ENCODE results near the gene SLC6A9.

SLC6A9 gene

GRCh38 chr1:43998000-43998378, 33.3 kb downstream of the SLC6A9 start:
- FAIRE-seq = no peak

- no peak for FAIRE-seq
These were observed 33.8 kb downstream of the SLC6A9 start for GRCh38 chr1:43997295-43997999.

GRCh38 chr1:43996733-43997115, 34.5 kb downstream of the SLC6A9 start:
- no peak for FAIRE-seq

GRCh38 chr1:43995984-43996732, 35.1 kb downstream of the SLC6A9 start:
- FAIRE-seq = no peak

GRCh38 chr1:43994794-43995790, 36.2 kb downstream of the SLC6A9 start:
- no peak for FAIRE-seq

- FAIRE-seq = no peak
These were observed 37.2 kb downstream of the SLC6A9 start for GRCh38 chr1:43994071-43994470.

GRCh38 chr1:43993206-43993914, 37.9 kb downstream of the SLC6A9 start:
- no peak for FAIRE-seq

GRCh38 chr1:43992232-43992995, 38.8 kb downstream of the SLC6A9 start:
- no peak for FAIRE-seq

- FAIRE-seq = no peak
These were observed 39.6 kb downstream of the SLC6A9 start, which contains the start of gene CCDC24 for GRCh38 chr1:43991476-43992231. Gene CCDC24 (plus strand): TSS chr1:43991599. CDS start chr1:43991879, 280 bp downstream.

- FAIRE-seq = no peak
These were observed 40.1 kb downstream of the SLC6A9 start for GRCh38 chr1:43991200-43991475.

GRCh38 chr1:43990271-43991199, 40.7 kb downstream of the SLC6A9 start:
- FAIRE-seq = no peak

GRCh38 chr1:43987159-43987902, 43.9 kb downstream of the SLC6A9 start:
- FAIRE-seq = no peak

GRCh38 chr1:43986712-43987111, 44.5 kb downstream of the SLC6A9 start:
- no peak for FAIRE-seq

- FAIRE-seq = no peak
These were observed 45.2 kb downstream of the SLC6A9 start for GRCh38 chr1:43985984-43986595.

- FAIRE-seq = no peak
These were observed 46.4 kb downstream of the SLC6A9 start for GRCh38 chr1:43984855-43985254.

- no peak for FAIRE-seq
These were observed 47.9 kb downstream of the SLC6A9 start for GRCh38 chr1:43983253-43983899.

GRCh38 chr1:43982808-43983207, 48.5 kb downstream of the SLC6A9 start:
- no peak for FAIRE-seq

- FAIRE-seq = no peak
These were observed 49.0 kb downstream of the SLC6A9 start for GRCh38 chr1:43982241-43982640.

Data from TTC549 (cell line).